Stimulated activated CD4-positive, alpha-beta T cell treated with anti-CD3 and anti-CD28 coated beads, Interleukin-4, amount 100 ng/mL, for 4 hours (primary cell): ENCODE measurements around the gene TGIF1.
"Not testable (repeated sequence)": the region's sequence is repeated elsewhere in the genome, so short reads cannot be mapped to it uniquely, and the experiment has no call there.

Experiments
- DNase-seq, 2 experiments: peaks; one replicate each; pipeline ENCODE4 v3.0.0-alpha.2; 2020

Gene TGIF1

GRCh38 chr18:3450012-3450798 lies at the start of gene TGIF1:
TGIF1 (plus strand) TSS chr18:3450172; CDS start chr18:3450490, 318 bp downstream.
- DNase-seq, result peak; percentile 56 to 72

- no peak for DNase-seq
Observed at GRCh38 chr18:3400567-3401296, 49.2 kb upstream of the TGIF1 start.

DNA sequence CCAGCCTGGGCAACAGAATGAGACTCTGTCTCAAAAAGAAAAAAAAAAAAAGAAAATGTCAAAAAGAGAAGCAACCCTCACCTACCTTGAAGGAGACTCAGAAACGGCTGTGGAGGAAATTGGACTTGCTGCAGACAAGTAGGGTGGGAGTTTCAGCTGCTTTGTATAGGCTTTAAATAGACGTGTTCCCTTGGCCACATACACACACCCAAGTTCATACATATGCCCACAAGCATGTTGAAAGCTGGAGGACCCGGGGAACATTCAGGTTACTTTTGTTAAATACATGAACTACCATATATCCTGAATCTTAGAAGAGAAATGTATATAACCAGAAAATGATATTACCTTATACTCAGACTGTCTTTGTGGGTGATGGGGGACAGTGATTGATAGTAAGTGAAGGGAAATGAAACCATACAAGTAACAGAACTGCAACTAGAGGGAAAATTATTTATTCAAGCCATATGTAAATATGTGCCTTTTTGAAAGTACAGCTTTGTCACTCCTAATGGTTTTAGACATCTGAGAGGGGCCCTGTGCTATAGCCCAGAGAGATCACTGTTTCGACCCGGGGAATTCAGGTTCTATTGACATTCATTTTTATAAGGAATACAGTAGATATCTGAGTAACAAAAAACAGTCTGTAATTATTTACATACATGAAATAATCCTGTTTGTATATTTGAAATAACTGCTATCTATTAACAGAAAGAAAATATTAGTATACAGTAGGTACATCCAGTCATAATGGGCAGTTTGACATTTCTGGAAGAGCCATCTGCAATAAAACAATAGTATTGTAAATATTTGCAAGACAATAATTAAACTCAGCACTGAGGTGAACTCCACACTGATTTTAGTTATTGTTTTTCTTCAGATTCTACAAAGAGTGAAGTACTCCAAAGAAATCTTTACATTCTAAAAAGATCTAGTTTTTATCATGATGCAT lies 48.0 kb upstream of the TGIF1 start:
- DNase-seq, result no peak

DNA sequence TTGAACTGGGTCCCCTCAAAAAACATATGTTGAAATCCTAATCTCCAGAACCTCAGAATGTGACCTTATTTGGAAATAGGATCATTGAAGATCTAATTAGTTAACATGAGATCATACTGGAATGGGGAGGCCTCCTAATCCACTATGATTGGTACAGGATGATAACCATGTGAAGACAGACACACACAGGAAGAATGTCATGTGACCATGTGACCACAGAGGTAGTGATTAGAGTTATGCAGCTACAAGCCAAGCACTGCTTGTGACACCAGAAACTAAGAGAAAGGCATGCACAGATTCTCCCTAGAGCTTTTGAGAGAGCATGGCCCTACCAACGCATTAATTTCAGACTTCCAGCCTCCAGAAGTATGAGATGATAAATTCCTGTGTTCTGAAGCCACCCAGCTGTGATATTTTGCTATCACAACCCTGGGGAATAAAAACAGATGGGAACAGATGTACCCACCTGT lies 47.0 kb upstream of the TGIF1 start:
- DNase-seq, result no peak

- no peak for DNase-seq
Observed at GRCh38 chr18:3405713-3406112, 44.3 kb upstream of the TGIF1 start.

- no peak for DNase-seq
Observed at GRCh38 chr18:3408107-3408506, 41.9 kb upstream of the TGIF1 start.

DNA sequence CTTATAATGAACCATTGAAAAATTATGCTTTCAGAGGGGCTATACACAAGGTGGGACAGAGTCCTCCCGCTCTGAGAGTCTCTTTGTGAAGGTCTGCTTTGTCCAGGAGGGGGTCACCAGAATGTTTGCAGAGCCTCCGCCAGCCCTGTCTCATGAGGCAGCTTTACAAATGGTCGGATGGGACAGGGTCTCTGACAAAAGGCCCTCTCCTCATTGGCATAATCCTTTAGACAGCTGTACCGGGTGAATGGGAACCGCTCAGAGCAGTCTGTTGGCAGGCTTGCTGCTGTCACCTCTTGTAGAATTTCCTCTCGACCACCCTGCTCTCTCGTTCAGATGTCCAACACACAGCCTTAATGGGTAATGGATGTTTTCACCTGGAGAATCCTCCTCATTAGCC lies 40.2 kb upstream of the TGIF1 start:
- DNase-seq, result no peak

DNA sequence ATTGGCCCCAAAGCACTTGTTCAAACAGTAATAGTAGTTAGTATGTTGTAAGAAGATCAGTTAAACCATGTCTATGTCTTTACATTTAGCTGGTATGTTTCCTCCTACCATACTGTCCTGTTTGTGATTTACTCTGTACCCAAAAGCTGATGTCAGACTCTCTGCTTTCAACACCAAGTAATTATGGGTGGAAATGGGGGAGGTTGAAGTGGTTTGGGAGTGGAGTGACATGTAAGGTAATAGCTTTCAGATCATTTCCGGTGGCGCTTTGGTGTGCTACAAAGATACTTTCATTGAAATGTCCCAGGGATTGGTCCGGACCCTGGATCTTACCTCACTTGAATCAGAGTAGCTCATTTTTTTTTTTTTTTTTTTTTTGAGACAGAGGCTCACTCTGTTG lies 39.7 kb upstream of the TGIF1 start:
- no peak for DNase-seq

DNA sequence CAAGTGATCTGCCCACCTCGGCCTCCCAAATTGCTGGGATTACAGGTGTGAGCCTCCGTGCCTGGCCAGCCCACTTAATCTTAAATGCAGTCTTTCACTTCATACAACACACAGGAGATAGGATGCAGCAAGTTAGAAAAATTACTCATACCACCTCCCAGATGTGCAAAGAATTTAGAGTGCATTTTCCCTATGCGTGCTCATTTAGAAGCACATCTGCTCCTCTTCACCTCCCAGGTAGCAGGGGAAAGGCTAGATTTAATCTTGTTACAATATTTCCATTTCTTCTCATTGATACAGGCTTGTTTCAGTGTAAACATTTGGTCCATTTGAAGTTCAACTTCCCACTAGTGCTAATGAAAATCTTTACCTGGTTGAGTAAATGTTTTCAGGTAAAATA lies 39.1 kb upstream of the TGIF1 start:
- DNase-seq, result not testable (repeated sequence)

DNA sequence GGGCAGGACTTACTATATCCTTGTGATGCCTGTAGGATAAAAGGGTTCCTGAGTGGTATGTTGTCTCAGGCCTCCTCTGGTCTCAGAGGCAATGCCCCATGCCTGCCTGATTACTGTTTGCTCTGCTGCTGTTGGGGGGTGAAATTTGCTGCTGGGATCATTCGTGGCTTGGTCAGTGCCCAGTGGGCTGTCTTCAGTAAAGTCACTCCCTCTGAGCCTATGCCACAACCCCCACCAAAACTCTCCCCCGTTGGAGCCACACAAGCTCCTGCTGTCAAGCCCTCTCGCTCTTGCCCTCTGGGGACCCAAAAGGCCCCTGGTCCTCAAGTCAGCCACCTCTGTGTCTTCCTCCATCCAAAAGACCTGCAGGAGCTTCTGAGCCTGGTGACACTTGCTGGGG lies 38.6 kb upstream of the TGIF1 start:
- DNase-seq, result no peak

- peak; percentile 12 to 39 for DNase-seq
Observed at GRCh38 chr18:3411854-3412268, 38.1 kb upstream of the TGIF1 start.

GRCh38 chr18:3412528-3412927 lies 37.4 kb upstream of the TGIF1 start:
- peak in 1 of 2 experiments; percentile 27 for DNase-seq

GRCh38 chr18:3415110-3415509 lies 34.9 kb upstream of the TGIF1 start:
- no peak for DNase-seq

DNA sequence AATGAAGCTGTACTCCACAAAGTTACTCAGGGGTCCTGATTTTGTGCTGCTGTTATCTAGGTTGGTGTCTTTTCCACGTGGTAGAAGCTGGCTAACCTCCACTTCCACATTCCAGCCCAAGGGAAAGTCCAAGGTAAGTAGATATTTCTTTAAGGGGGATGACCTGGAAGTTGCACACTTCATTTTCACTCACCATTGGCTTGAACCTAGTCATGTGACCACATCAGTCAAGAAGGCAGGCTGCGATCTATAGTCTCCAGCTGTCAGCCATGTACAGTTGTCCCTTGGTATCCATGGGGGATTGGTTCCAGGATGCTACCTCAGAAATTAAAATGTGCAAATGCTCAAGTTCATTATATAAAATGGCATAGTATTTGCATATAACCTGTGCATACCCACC lies 31.9 kb upstream of the TGIF1 start:
- DNase-seq, result no peak

GRCh38 chr18:3420919-3421279 lies 29.1 kb upstream of the TGIF1 start:
- no peak for DNase-seq

GRCh38 chr18:3422905-3423304 lies 27.1 kb upstream of the TGIF1 start:
- no peak for DNase-seq

DNA sequence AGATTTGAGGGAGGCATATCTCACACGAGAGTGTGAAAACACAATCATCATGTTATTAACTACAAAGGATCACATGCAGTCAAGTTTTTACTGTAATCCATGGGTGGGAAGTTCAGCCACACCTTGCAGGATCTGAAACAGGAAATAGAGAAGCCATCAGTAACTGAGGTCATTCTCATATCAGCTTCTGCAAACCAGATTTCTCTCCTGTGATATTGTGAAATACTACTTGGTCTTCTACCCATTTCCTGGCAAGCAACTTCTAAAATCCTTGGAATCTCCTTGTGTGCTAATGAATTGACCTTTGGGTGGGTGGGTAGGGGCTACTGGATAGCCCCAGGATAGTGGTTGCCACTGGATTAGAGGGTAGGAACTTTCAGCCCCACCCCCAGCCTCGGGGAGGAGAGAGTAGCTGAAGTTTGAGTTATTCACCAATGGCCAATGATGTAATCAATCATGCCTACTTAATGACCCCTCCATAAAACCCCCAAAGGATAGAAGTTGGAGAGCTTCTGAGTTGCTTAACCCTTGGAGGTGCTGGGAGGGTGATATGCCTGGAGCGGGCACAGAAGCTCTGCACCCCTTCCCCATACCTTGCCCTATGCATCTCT lies 25.6 kb upstream of the TGIF1 start:
- no peak for DNase-seq

DNA sequence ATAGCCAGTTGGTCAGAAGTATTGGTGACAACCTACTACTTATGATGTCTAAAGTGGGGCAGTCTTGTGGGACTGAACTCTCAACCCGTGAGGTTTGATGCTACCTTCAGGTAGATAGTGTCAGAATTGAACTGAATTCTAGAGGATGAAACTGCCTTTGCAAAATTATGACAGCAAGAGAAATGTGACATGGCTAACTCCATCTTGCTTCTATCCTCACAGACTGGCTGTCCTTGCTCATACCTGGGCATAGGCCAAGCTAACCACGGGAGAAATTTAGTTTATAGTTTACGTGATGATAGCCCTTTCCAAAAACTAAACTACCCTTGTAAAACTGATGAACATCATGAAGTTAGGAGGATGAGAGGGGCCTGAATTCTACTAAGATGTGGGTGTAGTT lies 24.9 kb upstream of the TGIF1 start:
- DNase-seq, result no peak

DNA sequence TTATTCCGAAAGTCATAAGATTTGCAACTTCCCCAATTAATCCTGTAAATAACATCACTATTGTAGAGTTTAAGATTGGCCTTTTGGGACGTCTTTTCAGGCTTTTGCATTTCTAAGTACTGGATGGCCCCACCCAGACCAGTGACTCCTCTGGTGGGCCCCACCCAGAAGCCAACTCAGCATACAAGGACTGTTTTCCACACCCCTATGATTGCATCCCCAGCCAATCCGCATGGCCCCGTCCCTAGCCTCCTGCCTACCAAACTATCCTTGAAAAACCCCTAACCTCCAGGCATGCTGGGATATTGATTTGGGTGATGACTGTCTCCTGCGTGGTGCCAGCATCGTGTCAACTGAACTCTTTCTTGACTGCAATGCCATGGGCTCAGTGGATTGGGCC lies 24.5 kb upstream of the TGIF1 start:
- DNase-seq, result no peak

DNA sequence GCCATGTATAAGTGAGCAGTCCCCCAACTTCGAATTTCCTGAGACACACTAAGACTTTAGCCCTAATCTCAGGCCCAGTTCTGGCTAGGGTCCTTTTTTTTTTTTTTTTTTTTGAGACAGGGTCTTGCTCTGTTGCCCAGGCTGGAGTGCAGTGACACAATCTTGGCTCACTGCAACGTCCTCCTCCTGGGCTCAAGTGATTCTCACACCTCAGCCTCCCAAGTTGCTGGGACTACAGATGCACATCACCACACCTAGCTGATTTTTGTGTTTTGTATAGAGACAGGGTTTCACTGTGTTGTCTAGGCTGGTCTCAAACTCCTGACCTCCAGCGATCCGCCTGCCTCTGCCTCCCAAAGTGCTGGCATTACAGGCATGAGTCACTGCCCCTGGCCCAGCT lies 23.9 kb upstream of the TGIF1 start:
- no peak for DNase-seq

DNA sequence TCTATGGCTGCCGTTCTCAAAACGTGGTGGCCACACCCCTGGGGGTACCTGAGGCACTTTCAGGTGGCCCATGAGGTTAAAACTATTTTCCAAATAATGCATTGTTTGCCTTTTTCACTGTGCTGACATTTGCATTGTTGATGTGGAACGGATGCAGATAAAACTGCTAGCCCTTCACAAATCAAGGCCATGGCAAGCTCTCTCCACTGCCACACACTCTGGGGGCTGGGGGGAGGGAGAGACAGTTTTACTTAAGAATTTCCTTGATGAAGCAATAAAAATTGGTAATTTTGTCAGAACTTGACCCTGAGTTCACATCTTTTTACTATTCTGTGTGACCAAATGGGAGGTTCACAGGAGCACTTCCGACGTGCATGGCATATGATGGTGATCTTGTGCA lies 22.0 kb upstream of the TGIF1 start:
- no peak for DNase-seq

- DNase-seq, result no peak
Observed at GRCh38 chr18:3429121-3429520, 20.9 kb upstream of the TGIF1 start.

GRCh38 chr18:3434685-3435084 lies 15.3 kb upstream of the TGIF1 start:
- no peak for DNase-seq
